GM18526 (cell line): ENCODE measurements around the gene SPTBN4.

Source experiments
- POLR2A ChIP-seq: IDR thresholded peaks from 3 replicates; pipeline ENCODE4 v1.6.1; 2011; ENCODE audit not compliant: insufficient read length; ENCODE audit errors: extremely low read depth

The SPTBN4 gene

GRCh38 chr19:40581531-40581930, 114.7 kb downstream of the SPTBN4 start:
- TF ChIP-seq POLR2A = no peak

- TF ChIP-seq POLR2A = no peak
Measured at GRCh38 chr19:40582467-40582866, 115.7 kb downstream of the SPTBN4 start.

GRCh38 chr19:40583283-40583682, 116.5 kb downstream of the SPTBN4 start:
- TF ChIP-seq POLR2A = no peak

- TF ChIP-seq POLR2A = no peak
Measured at GRCh38 chr19:40584007-40584406, 117.2 kb downstream of the SPTBN4 start.

GRCh38 chr19:40585241-40585981, 118.6 kb downstream of the SPTBN4 start:
- no peak for TF ChIP-seq POLR2A

GRCh38 chr19:40585982-40586422, 119.2 kb downstream of the SPTBN4 start:
- TF ChIP-seq POLR2A = no peak

GRCh38 chr19:40586611-40587010, 119.8 kb downstream of the SPTBN4 start:
- no peak for TF ChIP-seq POLR2A

- TF ChIP-seq POLR2A = no peak
Measured at GRCh38 chr19:40588110-40588854, 121.5 kb downstream of the SPTBN4 start.

GRCh38 chr19:40588926-40589569, 122.2 kb downstream of the SPTBN4 start:
- no peak for TF ChIP-seq POLR2A

GRCh38 chr19:40589591-40590429, 123.0 kb downstream of the SPTBN4 start:
- TF ChIP-seq POLR2A = no peak

GRCh38 chr19:40590464-40591265, 123.9 kb downstream of the SPTBN4 start:
- TF ChIP-seq POLR2A = no peak

GRCh38 chr19:40592170-40592569, 125.4 kb downstream of the SPTBN4 start:
- no peak for TF ChIP-seq POLR2A

GRCh38 chr19:40594255-40594654, 127.5 kb downstream of the SPTBN4 start:
- no peak for TF ChIP-seq POLR2A

GRCh38 chr19:40594657-40595091, 127.9 kb downstream of the SPTBN4 start:
- no peak for TF ChIP-seq POLR2A

GRCh38 chr19:40596608-40597328, 130.0 kb downstream of the SPTBN4 start:
- no peak for TF ChIP-seq POLR2A
